Measurements from ENCODE around the gene RASAL1.
"Not testable (repeated sequence)": the region's sequence is repeated elsewhere in the genome, so short reads cannot be mapped to it uniquely, and the experiment has no call there.

Gene RASAL1

DNA sequence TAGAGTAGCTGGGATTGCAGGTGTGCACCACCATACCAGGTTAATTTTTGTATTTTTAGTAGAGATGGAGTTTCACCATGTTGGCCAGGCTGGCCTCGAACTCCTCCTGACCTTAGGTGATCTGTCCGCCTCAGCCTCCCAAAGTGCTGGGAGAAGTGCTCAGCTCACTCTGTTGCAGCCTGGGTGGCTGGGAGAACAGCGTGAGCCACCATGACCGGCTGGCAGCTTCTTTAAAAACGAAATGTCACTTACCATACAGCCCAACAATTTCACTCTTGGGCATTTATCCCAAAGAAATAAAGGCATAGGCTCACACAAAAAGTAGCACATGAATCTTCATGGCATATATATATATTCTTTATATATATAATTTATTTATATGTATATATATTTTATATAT lies 9.2 kb upstream of the RASAL1 start:
- DNase-seq: peak in 2 of 10 donors; percentile 52 to 53
- intact Hi-C loops (cut with DNase I): no loop called here

DNA sequence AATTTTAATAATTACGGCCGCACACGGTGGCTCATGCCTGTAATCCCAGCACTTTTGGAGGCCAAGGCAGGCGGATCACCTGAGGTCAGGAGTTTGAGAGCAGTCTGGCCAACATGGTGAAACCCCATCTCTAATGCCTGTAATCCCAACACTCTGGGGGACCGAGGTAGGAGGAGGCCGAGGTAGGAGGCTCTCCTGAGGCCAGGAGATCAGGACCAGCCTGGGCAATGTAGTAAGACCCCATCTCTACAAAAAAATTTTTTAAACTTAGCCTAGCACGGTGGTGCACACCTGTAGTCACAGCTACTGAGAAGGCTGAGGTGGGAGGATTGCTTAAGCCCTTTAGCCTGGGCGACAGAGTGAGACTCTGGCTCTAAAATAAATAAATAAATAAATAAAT lies 8.4 kb upstream of the RASAL1 start:
- no peak for DNase-seq
- intact Hi-C loops (cut with DNase I): no loop called here

DNA sequence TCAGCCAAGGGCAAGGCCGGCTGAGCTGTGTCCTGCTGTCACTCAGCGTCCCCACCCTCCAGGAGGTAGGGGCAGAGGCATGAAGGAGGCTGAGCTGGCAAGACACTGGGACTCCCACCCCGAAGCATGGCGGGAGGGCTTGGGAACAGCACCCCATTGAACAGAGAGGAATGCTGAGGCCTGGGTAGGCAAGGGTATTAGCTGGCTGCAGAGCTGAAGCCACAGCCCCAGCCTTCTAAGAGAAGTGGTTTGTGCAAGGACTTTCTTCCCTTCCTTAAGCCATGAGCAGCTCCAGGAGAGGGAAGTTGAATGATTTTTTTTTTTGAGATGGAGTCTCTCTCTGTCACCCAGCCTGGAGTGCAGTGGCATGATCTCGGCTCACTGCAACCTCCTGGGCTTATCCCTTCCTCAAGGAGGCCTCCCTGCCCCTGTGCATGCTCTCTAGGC lies 7.3 kb upstream of the RASAL1 start:
- intact Hi-C loops (cut with DNase I): no loop called here
- peak in 1 of 10 donors; percentile 10 for DNase-seq

DNA sequence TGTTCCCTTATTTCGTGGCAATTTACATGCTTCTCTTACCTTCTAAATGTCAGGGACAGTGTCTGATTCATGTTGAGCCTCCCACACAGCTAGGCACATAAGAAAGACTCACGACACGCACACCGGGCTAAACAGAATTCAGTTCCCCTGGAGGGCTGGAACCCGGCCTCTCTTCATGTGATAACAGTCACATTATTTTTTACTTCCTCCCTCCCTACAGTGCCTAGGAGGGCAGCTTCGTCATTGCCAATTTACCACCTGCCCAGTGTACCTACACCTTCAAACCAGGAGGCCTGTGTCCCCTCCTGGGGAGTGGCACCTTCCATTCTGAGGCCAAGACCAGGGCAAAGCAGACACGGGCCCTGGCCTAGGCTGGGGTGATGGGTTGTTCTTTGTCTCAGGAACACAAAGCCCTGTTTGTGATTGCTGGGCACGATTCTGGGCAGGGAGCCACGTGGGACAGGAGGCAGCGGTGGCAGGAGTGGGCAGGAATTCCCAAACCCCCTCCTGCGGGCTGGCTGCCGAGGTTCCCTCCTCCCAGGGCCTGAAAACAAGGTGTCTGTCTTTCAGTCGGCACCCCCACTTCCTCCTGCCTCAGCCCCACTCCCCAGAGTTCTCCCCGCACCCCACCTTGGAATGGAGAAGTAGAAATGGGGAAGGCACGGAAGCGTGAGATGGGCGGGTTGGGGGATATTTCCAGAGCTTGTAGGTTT lies 6.8 kb upstream of the RASAL1 start:
- intact Hi-C loops (cut with DNase I): no loop called here
- DNase-seq: peak; percentile 84 to 98 (median 92)

DNA sequence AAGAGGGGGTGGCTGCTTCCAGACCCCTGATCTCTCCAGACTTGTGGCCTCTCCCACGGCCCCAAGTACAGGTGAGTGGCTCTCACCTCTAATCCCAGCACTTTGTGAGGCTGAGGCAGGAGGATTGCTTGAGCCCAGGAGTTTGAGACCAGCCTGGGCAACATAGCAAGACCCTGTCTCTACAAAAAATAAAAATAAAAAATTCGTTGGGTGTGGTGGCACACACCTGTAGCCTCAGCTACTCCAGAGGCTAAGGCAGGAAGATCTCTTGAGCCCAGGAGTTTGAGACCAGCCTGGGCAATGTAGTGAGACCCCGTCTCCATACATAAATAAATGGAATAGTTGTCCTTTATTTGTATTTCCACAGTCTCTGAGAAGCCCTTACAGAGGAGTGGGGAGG lies 6.2 kb upstream of the RASAL1 start:
- DNase-seq; intact Hi-C loops (cut with DNase I): not testable (repeated sequence)

DNA sequence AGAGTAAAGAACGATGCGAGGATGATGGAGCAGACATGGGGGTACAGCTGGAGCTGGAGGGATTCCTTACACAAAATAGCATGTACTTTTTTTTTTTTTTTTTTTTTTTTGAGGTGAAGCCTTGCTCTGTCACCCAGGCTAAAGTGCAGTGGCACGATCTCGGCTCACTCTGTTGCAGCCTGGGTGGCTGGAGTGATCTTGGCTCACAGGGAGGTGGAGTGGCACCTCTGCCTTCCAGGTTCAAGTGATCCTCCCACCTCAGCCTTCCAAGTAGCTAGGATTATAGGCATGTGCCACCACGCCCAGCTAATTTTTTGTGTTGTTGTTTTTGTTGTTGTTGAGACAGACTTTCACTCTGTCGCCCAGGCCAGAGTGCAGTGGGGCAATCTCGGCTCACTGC lies 5.1 kb upstream of the RASAL1 start:
- intact Hi-C loops (cut with DNase I): no loop called here
- DNase-seq: peak in 2 of 10 donors; percentile 62 to 64

DNA sequence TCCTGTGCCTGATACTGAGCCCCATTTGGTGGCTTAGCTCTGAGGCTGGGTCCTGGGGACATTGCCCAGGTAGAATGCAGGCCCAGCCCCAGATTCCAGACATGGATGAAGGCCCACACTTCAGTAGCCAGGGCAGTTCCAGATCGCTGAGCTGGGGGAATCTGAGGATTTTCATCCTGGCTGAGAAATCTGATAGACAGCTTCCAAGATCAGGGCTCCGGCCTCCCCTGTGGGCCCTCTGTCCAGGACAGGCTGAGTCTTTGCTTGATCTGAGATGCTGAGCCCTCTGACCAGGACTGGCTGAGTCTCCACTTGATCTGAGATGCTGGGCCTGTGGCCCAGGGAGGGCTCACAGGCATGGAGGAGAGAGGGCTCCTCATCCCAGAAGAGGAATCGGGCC lies 3.3 kb upstream of the RASAL1 start:
- peak in 2 of 10 donors; percentile 51 to 63 for DNase-seq
- intact Hi-C loops (cut with DNase I): no loop called here

DNA sequence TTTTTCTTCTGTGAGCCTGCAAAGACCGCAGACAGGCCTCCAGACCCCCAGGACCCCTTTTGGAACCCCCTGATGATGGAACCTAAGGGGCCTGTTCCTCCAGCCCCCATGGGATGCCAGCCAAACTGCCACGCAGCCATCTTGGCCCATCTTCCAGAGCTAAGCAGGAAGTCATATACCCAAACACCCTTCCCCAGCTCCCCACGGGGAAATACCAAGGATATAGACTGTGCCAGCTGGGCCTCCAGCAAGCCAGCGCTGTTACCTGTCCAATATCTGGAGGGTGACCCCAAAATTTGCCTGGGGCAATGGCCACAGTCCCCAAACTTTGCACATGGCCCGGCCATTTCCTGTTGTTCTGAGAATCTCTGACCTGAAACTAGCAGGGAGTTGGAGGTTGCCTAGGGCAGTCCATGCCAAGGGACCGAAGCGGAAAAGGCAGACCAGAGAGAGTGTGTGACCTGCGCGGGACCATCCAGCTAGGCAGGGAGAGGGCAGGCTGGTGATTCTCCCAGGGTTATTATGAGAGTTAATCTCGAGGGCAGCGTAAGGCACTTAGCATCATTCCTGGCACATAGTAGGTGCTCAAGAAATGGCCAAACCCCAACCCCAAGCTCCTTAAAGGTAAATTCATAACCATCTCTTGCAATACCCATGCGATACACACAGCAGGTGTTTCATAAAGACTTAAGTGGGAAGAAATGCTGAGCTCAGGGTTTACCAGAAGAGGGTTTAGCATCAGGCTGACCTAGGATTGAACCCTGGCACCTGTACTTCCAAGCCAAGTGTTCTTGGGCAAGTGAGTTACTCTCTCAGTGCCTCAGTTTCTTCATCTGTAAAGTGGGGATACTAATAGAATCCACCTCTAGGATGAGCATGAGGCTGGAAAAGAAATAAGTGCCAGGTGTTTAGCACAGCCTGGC lies 2.6 kb upstream of the RASAL1 start:
- DNase-seq: peak in 2 of 10 donors; percentile 18 to 80
- intact Hi-C loops (cut with DNase I): no loop called here

DNA sequence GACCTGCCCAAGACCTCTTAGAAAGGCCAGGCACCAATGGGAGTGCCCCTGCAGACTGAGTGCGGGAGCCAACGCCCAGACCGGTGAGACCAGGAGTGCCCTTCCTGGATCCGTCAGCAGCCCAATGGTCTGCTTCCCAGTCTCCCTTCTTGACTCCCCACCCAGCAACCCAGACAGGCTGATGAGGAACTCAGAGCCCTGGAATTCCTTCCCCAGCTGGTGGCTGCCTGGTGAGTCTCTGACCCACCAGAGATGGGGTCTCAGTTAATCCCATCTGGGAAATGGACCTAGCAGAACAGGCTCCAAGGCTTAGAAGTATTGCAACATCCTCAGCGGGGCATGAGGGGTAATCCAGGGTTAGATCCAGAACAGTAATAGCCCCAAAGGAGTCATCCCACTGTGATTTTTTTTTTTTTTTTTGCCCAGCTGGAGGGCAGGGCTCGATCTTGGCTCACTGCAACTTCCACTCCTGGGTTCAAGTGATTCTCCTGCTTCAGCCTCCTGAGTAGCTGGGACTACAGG lies 1.5 kb upstream of the RASAL1 start:
- intact Hi-C loops (cut with DNase I): no loop called here

DNA sequence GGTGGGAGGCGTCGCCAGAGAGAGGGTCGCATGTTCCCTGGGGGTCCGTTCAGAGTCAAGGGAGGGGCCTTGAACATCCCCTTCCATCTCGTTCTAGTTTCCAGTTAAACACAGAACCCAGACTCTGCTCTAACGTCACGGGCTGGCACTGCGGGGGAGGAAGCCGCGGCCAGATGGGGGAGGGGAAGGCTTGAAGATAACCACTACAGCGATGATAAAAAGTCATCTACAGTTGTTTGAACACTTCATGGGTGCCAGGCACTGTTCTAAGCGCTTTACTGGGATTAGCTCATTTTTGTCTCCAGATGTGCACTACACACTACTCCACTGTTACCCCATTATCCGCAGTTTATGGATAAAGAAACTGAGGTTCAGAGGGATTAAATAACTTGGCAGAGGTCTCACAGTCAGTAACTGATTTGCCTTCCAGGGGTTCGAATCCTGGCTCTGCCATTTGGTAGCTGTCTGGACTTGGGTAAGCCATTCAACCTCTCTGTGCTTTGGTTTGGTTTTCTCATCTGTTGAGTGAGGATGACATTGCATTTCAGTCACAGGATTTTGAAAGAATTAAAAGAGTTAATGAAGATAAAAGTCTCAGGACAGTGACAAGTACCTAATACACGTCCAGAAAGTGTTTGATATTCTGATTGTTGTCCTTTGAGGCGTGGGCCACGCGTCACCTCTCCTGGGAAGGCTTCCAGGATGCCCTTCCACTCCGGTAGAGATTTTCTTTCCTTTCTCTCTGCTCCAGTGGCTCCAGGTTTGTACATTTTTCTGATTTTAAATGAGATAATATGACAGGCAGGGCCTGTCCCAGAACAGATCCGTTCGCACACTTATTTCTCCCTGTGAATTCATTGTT lies 798 bp upstream of the RASAL1 start:
- DNase-seq: peak; percentile 55 to 96 (median 77)
- intact Hi-C loops (cut with DNase I): no loop called here

More for the DNA sequence above, 1.5 kb upstream of the RASAL1 start:
- peak in 2 of 10 donors; percentile 22 to 76 for DNase-seq

DNA sequence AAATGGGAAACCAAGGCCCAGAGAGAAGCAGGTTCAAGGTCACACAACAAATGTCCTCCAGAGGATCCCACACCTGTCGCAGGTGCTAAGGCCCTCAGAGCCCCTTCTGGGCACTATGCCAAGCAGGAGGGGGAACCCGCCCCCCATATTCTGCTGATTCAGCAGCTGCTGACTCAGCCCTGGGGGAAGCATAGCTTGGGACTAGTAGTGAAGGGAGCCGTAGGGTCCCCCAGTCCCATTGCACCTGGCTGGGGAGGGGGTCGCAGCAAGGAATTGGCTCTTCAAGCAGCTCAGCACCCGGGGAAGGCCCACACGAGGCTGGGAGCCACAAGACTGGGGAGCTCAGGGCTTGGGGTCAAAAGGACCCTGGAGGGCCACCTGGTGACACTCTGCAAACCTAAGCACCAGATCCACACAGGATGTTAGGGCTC lies 1.0 kb downstream of the RASAL1 start:
- peak in 2 of 10 donors; percentile 60 to 76 for DNase-seq
- intact Hi-C loops (cut with DNase I): no loop called here

DNA sequence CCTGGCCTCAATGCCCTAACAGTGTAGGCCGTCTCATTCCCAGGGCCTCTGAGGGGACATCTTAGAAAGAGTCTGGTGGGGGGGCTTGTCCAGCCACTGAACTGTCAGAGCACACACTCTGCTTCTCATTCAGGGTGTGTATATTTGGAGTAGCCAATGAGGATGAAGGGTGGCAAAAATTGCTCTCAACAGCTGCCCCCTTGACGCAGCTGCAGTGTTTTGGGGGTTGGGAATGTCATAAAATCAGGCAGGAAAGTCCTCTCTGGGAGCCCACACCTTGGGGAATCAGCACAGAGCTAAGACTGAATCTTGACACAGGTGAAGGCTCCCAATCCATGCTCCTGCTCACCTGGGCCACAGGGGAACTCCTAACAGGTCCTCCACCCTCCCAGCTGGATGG lies 1.5 kb downstream of the RASAL1 start:
- peak in 2 of 10 donors; percentile 30 to 42 for DNase-seq

DNA sequence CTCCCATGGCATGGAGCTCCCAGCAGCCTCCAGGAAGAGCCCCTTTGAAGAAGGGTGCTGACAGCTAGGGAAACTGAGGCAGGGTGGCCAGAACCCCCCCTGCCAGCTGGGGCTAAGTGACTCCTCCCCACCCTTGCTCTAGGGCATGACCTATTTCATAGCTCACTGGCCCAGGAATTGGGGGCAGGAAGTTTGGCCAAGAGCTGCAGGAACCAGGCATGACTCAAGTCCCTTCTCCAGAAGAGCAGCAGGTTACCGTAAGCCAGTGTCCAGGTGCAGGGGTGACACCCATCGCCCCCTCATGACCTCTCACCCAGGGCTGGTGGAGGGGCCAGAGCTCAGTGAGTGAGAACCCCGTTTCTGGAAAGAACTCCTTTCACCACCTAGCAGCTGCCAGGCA lies 1.9 kb downstream of the RASAL1 start:
- DNase-seq: peak in 2 of 10 donors; percentile 17 to 68
- intact Hi-C loops (cut with DNase I): no loop called here

More for the DNA sequence above, 1.5 kb downstream of the RASAL1 start:
- intact Hi-C loops (cut with DNase I): no loop called here

DNA sequence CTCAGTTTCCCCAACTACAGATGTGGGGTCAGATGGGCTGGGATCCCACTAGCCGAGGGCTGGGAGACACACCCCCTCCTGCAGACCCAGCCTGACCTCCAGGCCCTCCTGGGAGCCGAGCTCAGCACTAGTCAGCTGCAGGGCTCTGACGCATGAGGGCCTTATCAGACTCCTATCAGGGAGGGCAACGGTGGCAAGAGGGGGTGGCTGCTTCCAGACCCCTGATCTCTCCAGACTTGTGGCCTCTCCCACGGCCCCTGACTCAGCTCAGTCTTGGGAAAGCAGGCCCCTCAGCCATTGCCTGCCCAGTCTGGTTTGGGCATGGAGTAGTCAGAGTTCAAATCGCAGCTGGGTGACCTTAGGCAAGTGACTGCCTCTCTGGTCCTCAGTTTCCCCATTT lies 2.5 kb downstream of the RASAL1 start:
- peak in 2 of 10 donors; percentile 65 to 76 for DNase-seq
- intact Hi-C loops (cut with DNase I): no loop called here

DNA sequence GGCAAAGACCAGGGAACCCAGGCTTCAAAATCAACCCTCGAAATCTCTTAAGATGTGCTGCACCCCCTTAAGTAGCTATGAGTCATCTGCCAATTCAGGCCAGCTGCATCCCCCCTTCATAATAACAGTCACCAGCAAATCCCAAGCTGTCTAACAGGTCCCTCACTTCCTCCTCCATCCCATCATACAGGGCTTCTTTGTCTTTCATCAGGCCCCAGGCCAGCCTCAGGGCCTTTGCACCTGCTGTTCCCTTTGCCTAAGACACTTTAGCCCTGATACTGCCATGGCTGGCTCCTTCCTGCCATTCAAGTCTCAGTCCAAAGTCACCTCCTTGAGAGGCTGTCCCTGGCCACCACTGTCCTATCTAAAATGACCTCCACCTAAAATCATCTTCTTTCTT lies 4.0 kb downstream of the RASAL1 start:
- DNase-seq: peak in 2 of 10 donors; percentile 40 to 55

DNA sequence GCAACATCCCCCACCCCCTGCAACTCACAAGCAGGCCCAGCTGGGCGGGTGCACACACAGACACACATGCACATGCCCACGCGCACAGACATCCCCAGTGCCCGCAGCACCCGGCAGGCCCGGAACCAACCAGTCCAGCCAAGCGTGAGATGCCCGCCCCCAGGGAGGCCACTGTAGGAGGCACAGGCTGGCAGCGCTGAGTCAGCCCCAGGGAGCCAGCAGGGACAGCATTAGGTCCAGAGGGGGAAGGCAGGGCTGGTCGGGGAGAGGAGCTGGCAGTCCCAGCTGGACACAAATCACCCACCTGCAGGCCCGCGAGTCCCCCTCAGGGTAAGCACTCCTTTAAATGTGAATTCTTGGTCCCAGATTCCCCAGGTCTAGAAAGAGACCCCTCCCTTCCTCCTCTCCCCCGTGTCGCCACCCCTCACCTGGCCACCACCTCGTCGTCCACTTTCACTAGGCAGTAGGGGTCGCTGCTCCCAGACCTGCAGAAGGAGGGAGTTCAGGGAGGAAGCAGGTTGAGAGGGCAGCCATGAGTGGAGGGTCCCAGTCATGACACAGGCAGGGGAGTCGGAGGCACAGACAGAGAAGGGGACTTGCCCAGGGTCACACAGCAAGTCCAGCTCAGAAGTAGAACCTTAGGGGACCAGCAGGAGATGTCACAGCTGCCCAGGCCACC lies 5.0 kb downstream of the RASAL1 start:
- intact Hi-C loops (cut with DNase I): no loop called here
- peak; percentile 69 to 98 (median 84) for DNase-seq

More for the DNA sequence above, 4.0 kb downstream of the RASAL1 start:
- intact Hi-C loops (cut with DNase I): no loop called here

DNA sequence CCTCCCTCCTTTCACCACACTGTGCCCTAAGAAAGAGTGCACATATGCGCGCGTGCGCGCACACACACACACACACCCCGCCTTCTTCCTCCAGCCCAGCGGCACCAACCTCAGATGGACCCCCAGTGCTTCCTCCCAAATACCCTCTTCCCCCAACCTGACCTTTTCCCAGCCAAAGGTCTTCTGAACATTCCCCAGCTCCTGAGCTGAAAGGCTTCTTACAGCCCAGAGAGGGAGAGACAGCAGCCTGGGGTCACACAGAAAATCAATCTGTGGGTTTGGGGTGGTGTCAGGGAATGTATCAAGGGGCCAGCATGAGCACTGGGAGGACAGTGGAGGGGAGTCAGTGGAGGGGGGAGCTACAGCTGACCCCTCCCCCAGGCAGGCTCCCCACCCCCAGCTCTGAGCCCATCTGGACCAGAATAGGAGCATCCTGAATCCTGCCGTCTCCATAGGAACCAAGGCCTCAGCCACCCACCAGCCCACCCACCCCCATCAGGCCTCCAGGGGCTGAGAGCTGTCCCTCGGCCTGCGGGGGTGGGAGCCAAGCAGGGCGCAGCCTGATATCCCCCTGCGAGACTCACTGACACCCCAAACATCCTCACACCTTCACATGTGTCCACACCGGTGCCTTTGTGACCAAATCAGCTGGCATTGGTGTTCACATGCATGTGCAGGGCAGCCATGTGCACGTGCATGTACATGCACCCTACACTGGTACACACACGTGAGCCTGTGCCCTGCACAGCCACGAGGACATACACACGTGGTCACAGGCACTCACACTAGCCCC lies 5.7 kb downstream of the RASAL1 start:
- DNase-seq: peak in 3 of 10 donors; percentile 58 to 76 (median 59)

DNA sequence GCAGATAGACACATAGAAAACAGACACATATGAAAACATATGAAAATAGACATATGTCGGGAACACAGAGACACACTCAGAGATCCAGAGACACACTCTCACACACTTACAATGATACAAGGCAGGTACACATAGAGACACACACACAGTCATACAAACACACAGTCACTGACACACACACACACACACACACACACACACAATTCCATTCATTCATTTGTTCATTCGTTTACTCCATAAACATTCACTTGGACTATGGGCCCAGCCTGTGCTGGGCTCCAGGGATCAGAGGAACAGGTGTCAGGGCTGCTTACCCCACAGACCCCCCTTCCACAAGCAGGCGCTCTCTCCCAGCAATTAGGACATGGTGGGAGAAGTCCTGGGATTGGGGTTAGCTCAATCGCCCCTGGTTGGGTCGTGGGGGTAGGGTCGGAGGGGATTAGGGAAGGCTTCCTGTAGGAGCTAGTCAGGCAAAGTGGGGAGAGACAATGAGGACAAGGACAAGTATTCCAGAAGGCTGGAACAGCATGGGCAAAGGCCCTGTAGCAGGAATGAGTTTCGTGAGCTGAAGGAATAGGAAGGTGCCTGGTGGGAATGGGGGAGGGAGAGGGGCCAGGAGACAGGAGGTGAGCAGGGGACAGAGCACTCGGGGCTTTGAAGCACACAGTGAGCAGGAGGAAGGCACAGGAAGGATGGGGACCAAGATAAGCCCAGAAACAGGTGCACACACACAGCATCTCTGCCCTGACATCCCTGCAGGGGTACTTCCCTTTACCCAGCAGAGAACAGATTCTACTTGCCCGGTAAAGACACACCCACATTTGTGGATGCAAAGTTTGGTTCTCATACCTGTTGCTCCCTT lies 6.5 kb downstream of the RASAL1 start:
- intact Hi-C loops (cut with DNase I): no loop called here
- no peak for DNase-seq

More for the DNA sequence above, 5.7 kb downstream of the RASAL1 start:
- intact Hi-C loops (cut with DNase I): no loop called here
